Sigmoid colon (tissue), 7 donors: ENCODE data around the gene ACBD6. TPM values are rescaled to one million over a fixed set of nuclear protein-coding genes. Genes with fewer than 3 reads are reported as not detected.

Source experiments
- DNase-seq: peaks from one replicate; pipeline ENCODE4 v3.0.0-alpha.2; 2019
- H3K27ac ChIP-seq, 4 donors: fragments of 200-600 bp; sonication (generic); one replicate each; pipeline ENCODE4 v1.5.1; 2016 to 2019; ENCODE audit warnings: mild to moderate bottlenecking in 1 of 4
- H3K27me3 ChIP-seq, 3 donors: fragments of 200-600 bp; sonication (generic); one replicate each; pipeline ENCODE4 v1.5.1; 2019; ENCODE audit warnings: mild to moderate bottlenecking in 1 of 3
- H3K36me3 ChIP-seq, 4 donors: fragments of 200-600 bp; sonication (generic); one replicate each; pipeline ENCODE4 v1.5.1; 2016 to 2019
- H3K4me1 ChIP-seq, 4 donors: fragments of 200-600 bp; sonication (generic); one replicate each; pipeline ENCODE4 v1.5.1; 2017 to 2019
- H3K4me3 ChIP-seq, 4 donors: fragments of 200-600 bp; sonication (generic); one replicate each; pipeline ENCODE4 v1.5.1; 2017 to 2019; ENCODE audit warnings: mild to moderate bottlenecking in 2 of 4, moderate library complexity in 1 of 4
- H3K9me3 ChIP-seq, 4 donors: fragments of 200-600 bp in 3 of 4; sonication (generic) in 3 of 4; one replicate each; pipeline versions ENCODE4 v1.5.1 to v1.6.1; 2013 to 2019
- CTCF ChIP-seq, 4 experiments: fragments of 450-650 bp in 3 of 4; fragments of 200-600 bp in 1 of 4; IDR thresholded peaks; one replicate each; pipeline ENCODE4 v1.5.1; 2016 to 2019; ENCODE audit warnings: antibody characterized with exemption in 4 of 4, mild to moderate bottlenecking in 3 of 4, moderate library complexity in 2 of 4
- EP300 ChIP-seq, 4 donors: sonication (generic); formaldehyde crosslinking; IDR thresholded peaks; one replicate each; pipeline ENCODE4 v1.6.1; 2017; ENCODE audit warnings: antibody characterized with exemption in 4 of 4
- POLR2A ChIP-seq, 2 donors: fragments of 450-650 bp; IDR thresholded peaks; one replicate each; pipeline ENCODE4 v1.6.1; 2016; ENCODE audit warnings: antibody characterized with exemption in 2 of 2, mild to moderate bottlenecking in 2 of 2, moderate library complexity in 2 of 2
- POLR2AphosphoS5 ChIP-seq, 4 donors: sonication (generic); formaldehyde crosslinking; IDR thresholded peaks; one replicate each; pipeline ENCODE4 v1.6.1; 2017; ENCODE audit warnings: antibody characterized with exemption in 4 of 4
- WGBS, 2 donors: extraction: QIAGEN DNeasy Blood & Tissue Kit; methylation state at CpG; one replicate each; pipeline ENCODE4 v1.1.7; 2013; 5-methylcytosine and 5-hydroxymethylcytosine counted together
- intact Hi-C: fragments of 100-400 bp; cut with DNase I; formaldehyde crosslinking; loops from one replicate; pipeline ENCODE4 v1.15.1; 2023
- polyA plus RNA-seq, 3 donors: library from polyadenylated mRNA; stranded (reverse); fragments of 200-250 nt; gene quantifications; one replicate each; pipeline ENCODE4 v1.2.3, GENCODE V29; 2013
- total RNA-seq, 4 donors: library from RNA; depleted of rRNA; stranded (reverse); fragments of >200 nt; gene quantifications; one replicate each; pipeline ENCODE4 v1.1.0, GENCODE V29; 2016
- donor health status: healthy with polysubstance abuse.
- donor health status: Bipolar disorder and iron deficiency.
- donor health status: healthy.

ACBD6 gene
- total and polyA plus RNA-seq, 7 donors: 11.4 to 40.8 (median 35.5) TPM

GRCh38 chr1:180458807-180459206, 43.6 kb downstream of the ACBD6 start:
- H3K27me3 ChIP-seq: no peaks in the 10 kb centered on the region
- DNase-seq: no peak
- H3K9me3 ChIP-seq: peaks cover 0 to 10% (median 4%) of the 10 kb centered on the region in 4 donors
- no peak overlapping the region for H3K4me3 ChIP-seq
- H3K36me3 ChIP-seq: no peaks in the 10 kb centered on the region
- 75 to 95% methylated on average over 2 of the region's 2 CpGs for WGBS, 2 donors
- no peak for TF ChIP-seq POLR2A (IDR thresholded peaks at IDR 0.05)
- H3K27ac ChIP-seq: no peak overlapping the region
- intact Hi-C loops: no loop called here
- peaks cover 0 to 3% (median 0%) of the 10 kb centered on the region in 4 donors for H3K4me1 ChIP-seq

- no peak for TF ChIP-seq POLR2A (IDR thresholded peaks at IDR 0.05)
- no peak for TF ChIP-seq CTCF (IDR thresholded peaks at IDR 0.05)
- no peak for TF ChIP-seq EP300 (IDR thresholded peaks at IDR 0.05)
- no peak for TF ChIP-seq POLR2AphosphoS5 (IDR thresholded peaks at IDR 0.05)
- no peak overlapping the region for H3K27ac ChIP-seq
- WGBS, 2 donors: 88 to 94% methylated on average over 4 of the region's 4 CpGs
These were observed 46.2 kb downstream of the ACBD6 start for GRCh38 chr1:180456191-180456590.

GRCh38 chr1:180451504-180451903, 50.9 kb downstream of the ACBD6 start:
- intact Hi-C loops: no loop called here
- no peak for DNase-seq
- no peaks in the 10 kb centered on the region for H3K9me3 ChIP-seq

More at GRCh38 chr1:180456191-180456590, 46.2 kb downstream of the ACBD6 start:
- peaks cover 0 to 3% (median 0%) of the 10 kb centered on the region in 4 donors for H3K4me1 ChIP-seq
- intact Hi-C loops: no loop called here
- no peaks in the 10 kb centered on the region for H3K27me3 ChIP-seq
- H3K9me3 ChIP-seq: no peaks in the 10 kb centered on the region
- no peak overlapping the region for H3K4me3 ChIP-seq
- no peak for DNase-seq
- H3K36me3 ChIP-seq: no peaks in the 10 kb centered on the region

GRCh38 chr1:180444522-180444921, 57.9 kb downstream of the ACBD6 start:
- no peaks in the 10 kb centered on the region for H3K36me3 ChIP-seq
- H3K4me1 ChIP-seq: no peaks in the 10 kb centered on the region
- H3K4me3 ChIP-seq: no peak overlapping the region
- no peaks in the 10 kb centered on the region for H3K9me3 ChIP-seq
- intact Hi-C loops: no loop called here
- no peaks in the 10 kb centered on the region for H3K27me3 ChIP-seq
- 90 to 94% methylated on average over 2 of the region's 2 CpGs for WGBS, 2 donors
- DNase-seq: no peak
- TF ChIP-seq EP300 (IDR thresholded peaks at IDR 0.05) (no peak), CTCF (IDR thresholded peaks at IDR 0.05) (no peak), POLR2A (IDR thresholded peaks at IDR 0.05) (no peak), POLR2AphosphoS5 (IDR thresholded peaks at IDR 0.05) (no peak)
- H3K27ac ChIP-seq: no peak overlapping the region

More at GRCh38 chr1:180451504-180451903, 50.9 kb downstream of the ACBD6 start:
- Histone ChIP-seq H3K4me1 (no peaks in the 10 kb centered on the region), H3K4me3 (no peak overlapping the region), H3K27ac (no peak overlapping the region), H3K27me3 (no peaks in the 10 kb centered on the region), H3K36me3 (no peaks in the 10 kb centered on the region)
- no peak for TF ChIP-seq POLR2AphosphoS5 (IDR thresholded peaks at IDR 0.05)
- no peak for TF ChIP-seq EP300 (IDR thresholded peaks at IDR 0.05)
- TF ChIP-seq POLR2A (IDR thresholded peaks at IDR 0.05): no peak
- TF ChIP-seq CTCF (IDR thresholded peaks at IDR 0.05): no peak

- DNase-seq: no peak
- H3K27me3 ChIP-seq: no peaks in the 10 kb centered on the region
- no peaks in the 10 kb centered on the region for H3K4me1 ChIP-seq
- no peaks in the 10 kb centered on the region for H3K9me3 ChIP-seq
- 93 to 95% methylated on average over 1 of the region's 1 CpG for WGBS, 2 donors
- no peak overlapping the region for H3K27ac ChIP-seq
- H3K36me3 ChIP-seq: no peaks in the 10 kb centered on the region
- intact Hi-C loops: no loop called here
- no peak overlapping the region for H3K4me3 ChIP-seq
- TF ChIP-seq EP300 (IDR thresholded peaks at IDR 0.05) (no peak), POLR2A (IDR thresholded peaks at IDR 0.05) (no peak), CTCF (IDR thresholded peaks at IDR 0.05) (no peak), POLR2AphosphoS5 (IDR thresholded peaks at IDR 0.05) (no peak)
These were observed 62.0 kb downstream of the ACBD6 start for GRCh38 chr1:180440335-180440734.
